Measurements from ENCODE around the gene RGS21. TPM values are rescaled to one million over a fixed set of nuclear protein-coding genes. Genes with fewer than 3 reads are reported as not detected.
"Not testable (repeated sequence)": the region's sequence is repeated elsewhere in the genome, so short reads cannot be mapped to it uniquely, and the experiment has no call there.

RGS21 gene
- not detected for total RNA-seq

- no peak for DNase-seq (ENCODE audit: low read depth in 2 of 3, low spot score in 2 of 3)
These were observed at the start of gene RGS21 for GRCh38 chr1:192316942-192317450. TSS of gene RGS21 (plus strand) at chr1:192316992. CDS start at chr1:192343037, 26,045 bp downstream.

DNA sequence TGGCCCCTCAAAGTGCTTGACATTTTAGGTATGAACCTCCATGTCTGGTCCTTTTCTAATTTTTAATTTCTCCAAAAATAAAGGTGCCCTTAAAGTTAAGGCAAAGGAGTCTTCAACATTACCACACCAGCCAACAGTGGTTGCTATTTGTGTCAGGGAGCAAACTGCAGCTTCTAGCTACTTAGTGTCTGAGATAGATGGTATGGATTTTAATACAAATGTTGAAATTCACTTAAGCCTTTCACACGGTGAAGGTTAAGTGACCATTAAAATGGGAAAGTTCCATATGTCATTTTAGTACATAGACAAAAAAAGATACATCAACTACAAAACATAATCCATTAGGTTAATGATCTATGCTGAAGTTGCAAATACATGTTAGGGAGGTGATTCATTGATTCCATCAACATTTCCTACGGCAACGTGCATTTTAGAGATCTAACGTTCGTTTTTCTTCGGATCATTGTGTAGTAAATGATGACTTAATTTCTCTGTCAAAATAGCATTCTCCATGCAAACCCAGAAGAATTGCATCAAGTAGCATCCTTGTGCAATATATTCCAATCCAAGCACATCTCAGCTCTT is 48.2 kb upstream of the RGS21 start:
- no peak for DNase-seq (ENCODE audit: low read depth in 2 of 3, low spot score in 2 of 3)

- DNase-seq (ENCODE audit: low read depth in 2 of 3, low spot score in 2 of 3) = no peak
These were observed 46.4 kb upstream of the RGS21 start for GRCh38 chr1:192270398-192270797.

DNA sequence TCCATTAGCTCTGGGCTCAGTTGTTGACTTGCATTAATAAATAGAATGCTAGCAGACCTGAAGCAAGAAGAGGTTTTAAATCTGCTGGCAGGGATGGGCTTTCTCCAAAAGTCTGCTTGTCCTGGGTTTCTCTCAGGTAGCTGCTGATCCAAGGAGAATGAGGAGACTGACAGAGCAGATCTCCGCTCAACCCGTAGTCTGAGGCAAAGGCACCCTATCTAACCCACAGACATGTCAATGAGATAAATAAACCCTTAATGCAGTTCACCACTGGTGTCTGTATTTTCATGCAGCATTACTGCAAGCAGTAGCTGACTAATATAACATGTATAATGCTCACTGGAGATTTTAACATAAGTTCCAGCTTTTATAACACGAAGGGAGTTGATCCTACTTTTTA is 44.1 kb upstream of the RGS21 start:
- no peak for DNase-seq (ENCODE audit: low read depth in 2 of 3, low spot score in 2 of 3)

- no peak for DNase-seq (ENCODE audit: low read depth in 2 of 3, low spot score in 2 of 3)
These were observed 42.2 kb upstream of the RGS21 start for GRCh38 chr1:192274588-192274987.

DNA sequence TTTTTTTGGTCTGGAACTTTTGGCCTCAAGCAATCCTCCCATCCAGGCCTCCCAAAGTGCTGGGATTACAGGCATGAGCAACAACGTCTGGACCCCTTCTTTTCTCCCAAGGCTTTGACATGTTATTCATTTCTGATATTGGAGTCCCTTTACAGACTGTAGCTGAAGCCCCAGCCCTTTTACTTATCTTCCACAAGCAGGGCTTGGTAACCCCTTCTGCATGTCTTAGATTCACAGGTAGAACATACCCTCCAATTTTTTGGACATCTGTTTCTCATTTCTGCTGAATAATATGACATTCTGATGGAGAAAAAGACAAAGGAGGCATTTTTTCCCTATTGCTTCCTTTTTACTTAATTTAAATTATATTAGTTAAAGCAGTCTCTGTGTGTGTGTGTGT is 39.2 kb upstream of the RGS21 start:
- DNase-seq (ENCODE audit: low read depth in 2 of 3, low spot score in 2 of 3) = no peak

- no peak for DNase-seq (ENCODE audit: low read depth in 2 of 3, low spot score in 2 of 3)
These were observed 31.9 kb upstream of the RGS21 start for GRCh38 chr1:192284927-192285326.

GRCh38 chr1:192303029-192303428 is 13.8 kb upstream of the RGS21 start:
- DNase-seq (ENCODE audit: low read depth in 2 of 3, low spot score in 2 of 3) = no peak

GRCh38 chr1:192308314-192308713 is 8.5 kb upstream of the RGS21 start:
- DNase-seq (ENCODE audit: low read depth in 2 of 3, low spot score in 2 of 3) = not testable (repeated sequence)

- DNase-seq (ENCODE audit: low read depth in 2 of 3, low spot score in 2 of 3) = peak in 2 of 3 donors; percentile 40 to 81
These were observed 5.5 kb upstream of the RGS21 start for GRCh38 chr1:192311281-192311680.

DNA sequence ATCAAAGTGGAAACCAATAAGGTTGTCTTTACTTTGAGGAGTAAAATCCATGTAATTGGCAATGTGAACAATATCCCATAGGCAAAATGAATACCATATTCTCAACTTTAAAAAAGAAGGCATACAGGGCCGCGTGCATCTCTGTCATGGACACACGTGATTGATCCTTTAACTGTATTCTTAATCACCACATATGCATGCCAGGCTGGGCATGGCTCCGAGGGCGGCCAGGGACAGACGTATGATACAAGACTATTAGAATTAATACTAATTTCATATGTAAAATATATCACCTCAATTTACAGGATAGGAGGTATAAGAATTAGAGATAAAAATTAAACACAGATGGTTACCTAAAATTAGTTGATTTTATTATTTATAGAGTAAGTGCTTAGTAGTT is 11.2 kb downstream of the RGS21 start:
- no peak for DNase-seq (ENCODE audit: low read depth in 2 of 3, low spot score in 2 of 3)

DNA sequence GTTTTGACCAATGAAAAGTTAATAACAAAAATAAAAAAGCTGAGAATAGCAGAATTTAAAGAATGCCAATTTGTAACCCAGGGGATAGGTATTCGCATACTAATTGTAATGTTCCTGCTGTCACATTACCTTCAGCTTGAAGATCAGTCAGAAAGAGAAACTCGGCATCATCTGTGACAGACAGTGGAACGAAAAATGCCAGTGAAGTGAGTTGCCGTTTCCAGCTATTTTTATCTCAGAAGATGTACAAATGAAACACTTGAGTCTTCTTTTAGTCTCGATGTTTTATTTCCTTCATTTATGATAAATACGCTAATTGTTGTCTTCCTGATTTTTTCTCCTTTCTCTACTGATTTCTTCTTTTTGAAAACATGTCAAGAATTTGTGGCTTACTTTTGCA is 26.1 kb downstream of the RGS21 start:
- DNase-seq (ENCODE audit: low read depth in 2 of 3, low spot score in 2 of 3) = no peak

DNA sequence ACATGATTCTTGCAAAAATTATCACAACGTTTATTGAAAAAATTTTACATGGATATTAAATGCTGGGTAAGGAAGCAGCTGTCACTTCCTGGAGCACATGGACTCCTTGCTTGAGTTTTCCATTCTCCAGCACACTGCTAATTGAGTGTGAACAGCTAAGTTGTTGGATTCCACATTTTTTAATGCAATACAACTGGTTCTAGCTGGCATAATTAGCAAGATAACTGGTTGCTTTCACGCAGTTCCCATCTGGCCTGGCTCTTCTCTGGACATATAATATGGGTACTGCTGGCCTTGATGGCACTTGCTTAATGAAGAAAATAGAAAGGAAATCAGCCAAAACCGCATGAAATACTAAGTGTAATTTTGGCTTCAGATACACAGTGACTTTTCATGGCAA is 26.6 kb downstream of the RGS21 start:
- DNase-seq (ENCODE audit: low read depth in 2 of 3, low spot score in 2 of 3) = no peak

DNA sequence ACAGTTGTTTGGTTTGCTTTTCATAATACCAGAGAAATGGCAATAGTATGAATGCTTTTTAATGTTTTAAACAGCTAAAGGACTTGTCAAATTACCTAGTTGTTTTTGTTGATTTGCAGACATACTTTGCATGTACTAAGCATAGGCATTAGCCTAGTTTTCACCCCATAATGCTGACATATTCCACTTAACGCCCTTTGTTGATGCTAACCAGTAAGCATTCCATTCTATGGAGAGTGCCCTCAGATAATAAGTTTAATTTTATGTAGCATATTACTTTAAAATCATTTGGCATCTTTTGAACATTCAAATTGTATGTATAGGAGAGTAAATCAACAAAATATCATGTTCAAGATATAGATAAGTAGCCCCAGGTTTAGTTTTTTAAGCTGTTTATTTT is 32.5 kb downstream of the RGS21 start:
- DNase-seq (ENCODE audit: low read depth in 2 of 3, low spot score in 2 of 3) = no peak

- DNase-seq (ENCODE audit: low read depth in 2 of 3, low spot score in 2 of 3) = no peak
These were observed 33.6 kb downstream of the RGS21 start for GRCh38 chr1:192350356-192350755.

DNA sequence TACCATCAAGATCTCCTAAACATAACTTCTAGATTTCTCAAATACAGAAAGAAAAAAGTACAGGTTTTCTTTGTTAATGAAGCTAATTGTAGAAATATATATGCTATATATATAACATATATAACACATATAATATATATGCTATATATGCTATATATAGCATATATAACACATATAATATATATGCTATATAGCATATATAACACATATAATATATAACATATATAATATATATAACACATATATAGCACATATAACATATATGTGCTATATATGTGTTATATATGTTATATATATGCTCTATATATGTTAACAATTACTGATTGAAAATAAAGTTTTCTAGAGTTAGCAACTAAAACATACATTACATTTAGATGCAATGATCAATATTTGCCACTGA is 34.8 kb downstream of the RGS21 start:
- no peak for DNase-seq (ENCODE audit: low read depth in 2 of 3, low spot score in 2 of 3)

GRCh38 chr1:192357924-192358323 is 41.1 kb downstream of the RGS21 start:
- DNase-seq (ENCODE audit: low read depth in 2 of 3, low spot score in 2 of 3) = no peak

DNA sequence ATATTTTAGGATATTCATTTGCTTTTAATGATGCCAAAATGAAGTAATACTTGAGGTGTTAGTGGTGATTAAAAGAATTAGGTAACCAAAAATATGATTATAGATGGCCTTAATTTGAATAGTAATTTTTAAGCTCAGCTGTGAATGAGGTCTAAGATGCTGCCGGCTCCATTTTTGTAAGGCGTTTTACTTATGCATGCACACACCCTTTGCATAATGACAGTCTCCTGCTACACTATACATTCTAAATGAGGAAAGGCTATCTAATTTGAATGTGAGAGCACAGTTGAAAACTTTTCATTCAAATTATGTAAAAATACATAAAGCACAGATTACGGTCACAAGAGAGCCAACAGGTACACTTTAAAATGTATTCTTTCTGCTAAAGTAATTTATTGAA is 41.6 kb downstream of the RGS21 start:
- DNase-seq (ENCODE audit: low read depth in 2 of 3, low spot score in 2 of 3) = no peak

GRCh38 chr1:192358822-192359221 is 42.0 kb downstream of the RGS21 start:
- DNase-seq (ENCODE audit: low read depth in 2 of 3, low spot score in 2 of 3) = no peak

GRCh38 chr1:192363177-192363576 is 46.4 kb downstream of the RGS21 start:
- no peak for DNase-seq (ENCODE audit: low read depth in 2 of 3, low spot score in 2 of 3)

GRCh38 chr1:192367436-192367835 is 50.6 kb downstream of the RGS21 start:
- DNase-seq (ENCODE audit: low read depth in 2 of 3, low spot score in 2 of 3) = no peak

- no peak for DNase-seq (ENCODE audit: low read depth in 2 of 3, low spot score in 2 of 3)
These were observed 58.5 kb downstream of the RGS21 start for GRCh38 chr1:192375306-192375705.

DNA sequence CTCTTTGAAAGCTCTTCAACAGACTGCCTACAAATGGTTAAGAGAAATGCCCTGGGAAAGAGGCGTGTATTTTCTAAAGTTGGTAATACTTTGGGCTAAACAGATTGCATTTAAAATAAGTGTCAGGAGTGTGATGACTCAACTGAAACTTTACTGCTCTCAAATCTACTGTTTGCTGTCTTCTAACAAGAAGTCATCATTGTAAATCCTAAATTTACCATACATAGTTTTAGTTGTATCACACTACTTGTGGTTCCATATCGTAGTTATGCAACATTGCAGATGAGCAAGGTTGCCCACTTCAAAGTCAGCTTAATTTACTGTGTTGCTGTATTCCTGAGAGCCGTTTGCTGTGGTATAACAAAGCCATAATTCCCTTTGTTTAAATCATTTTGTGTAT is 59.6 kb downstream of the RGS21 start:
- DNase-seq (ENCODE audit: low read depth in 2 of 3, low spot score in 2 of 3) = no peak

Data from hematopoietic multipotent progenitor cell (in vitro differentiated cells).